ENCODE results near the gene SNTB2.

DNA sequence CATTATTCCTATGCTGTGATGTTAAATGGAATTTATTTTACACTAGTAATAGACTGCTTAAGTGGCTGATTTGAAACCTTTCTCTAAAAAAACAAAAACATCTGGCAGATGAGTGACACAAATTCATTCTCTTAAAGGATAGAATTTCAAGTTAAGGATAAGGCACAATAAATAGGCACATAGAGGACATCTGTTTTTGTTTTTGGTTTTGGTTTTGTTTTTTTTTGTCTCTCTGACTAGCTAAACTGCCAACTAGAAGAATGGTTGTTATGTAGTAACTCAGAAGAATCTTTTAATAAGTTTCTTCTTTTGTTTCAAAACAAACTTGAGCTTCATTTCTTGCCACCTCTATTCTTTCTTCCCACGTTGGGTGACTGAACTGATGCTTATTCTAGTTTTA lies 119.1 kb downstream of the SNTB2 start:
- TF ChIP-seq TAF1 (IDR thresholded peaks at IDR 0.05; ENCODE audit: borderline replicate concordance, low read depth, low read length) (no peak), POLR2A (IDR thresholded peaks at IDR 0.05; ENCODE audit: low read depth, low read length) (no peak)

All from GM12892 (cell line).